Measurements from ENCODE around the gene DMPK.
"Not testable (repeated sequence)": the region's sequence is repeated elsewhere in the genome, so short reads cannot be mapped to it uniquely, and the experiment has no call there.

Gene DMPK

DNA sequence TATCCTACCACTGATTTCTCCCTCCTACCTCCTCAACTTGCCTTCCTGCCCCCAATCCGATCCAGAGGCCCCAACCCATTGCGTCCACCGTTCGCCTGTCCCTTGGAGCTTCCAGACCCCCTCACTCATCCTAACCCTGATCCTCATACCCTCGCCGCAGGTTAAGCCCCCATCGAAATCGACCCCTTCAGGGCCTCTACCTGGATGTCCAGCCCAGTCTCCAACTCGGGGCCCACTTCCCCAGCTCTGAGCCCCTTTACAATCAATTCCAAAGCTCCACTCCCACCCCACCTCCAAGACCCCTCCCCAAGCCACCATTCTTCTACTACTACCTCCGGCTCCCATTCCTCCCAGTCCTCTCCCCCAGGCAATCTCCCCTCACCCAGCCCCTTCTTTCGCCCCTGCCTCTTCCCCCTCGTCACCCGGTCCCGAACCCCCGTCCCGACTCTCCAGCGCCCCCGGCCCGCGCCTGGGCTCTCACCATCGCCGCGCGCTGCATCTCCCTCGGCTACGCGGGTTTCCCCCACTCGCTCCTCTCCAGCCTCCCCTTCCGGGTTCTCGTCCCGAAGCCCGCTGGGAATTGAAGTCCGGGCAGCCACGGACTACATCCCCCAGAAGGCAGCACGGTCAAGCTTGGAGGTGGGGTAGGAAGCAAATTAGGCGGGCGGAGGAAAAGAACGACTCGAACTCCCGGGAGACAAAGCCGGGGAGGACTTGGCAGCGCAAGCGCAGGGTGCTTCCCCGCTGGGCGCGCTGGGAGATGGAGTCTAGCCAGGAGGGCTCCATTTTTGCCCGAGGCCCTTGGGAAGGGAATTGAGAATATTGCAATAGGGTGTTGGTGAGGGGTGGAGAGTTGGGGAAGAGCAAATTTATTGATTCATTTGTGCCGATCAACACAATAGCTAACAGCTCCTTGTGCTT lies 51.7 kb downstream of the DMPK start, which contains the start of gene FBXO46:
TSS of gene FBXO46 (minus strand) at position 529 of the 921 bp plus-strand sequence. CDS start 17,401 bp downstream, outside the sequence.
- peak; percentile 86 to 94 for DNase-seq

DNA sequence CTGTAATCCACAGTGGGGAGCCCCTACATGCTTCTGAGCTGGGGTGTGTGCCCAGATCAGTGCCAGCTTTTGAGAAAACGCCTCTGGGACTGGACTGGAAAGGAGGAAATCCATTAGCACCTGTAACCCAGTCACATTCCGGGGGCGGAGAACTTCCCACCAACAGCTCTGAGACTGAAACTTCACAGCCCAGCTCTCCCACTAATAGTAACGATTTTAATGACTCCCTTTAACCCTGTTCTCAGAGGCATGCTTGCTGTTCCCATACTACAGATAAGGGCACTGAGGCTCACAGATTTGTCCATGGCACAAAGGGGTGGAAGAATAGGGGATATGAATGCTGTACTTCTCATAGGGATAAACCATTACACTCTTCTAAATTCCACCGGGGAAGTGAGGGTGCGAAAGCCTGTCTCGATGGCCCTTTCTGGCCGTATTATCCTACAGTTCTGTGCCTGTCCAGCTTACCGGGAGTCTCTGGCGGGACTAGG lies 52.4 kb downstream of the DMPK start:
- peak in 1 of 2 experiments; percentile 14 for DNase-seq

DNA sequence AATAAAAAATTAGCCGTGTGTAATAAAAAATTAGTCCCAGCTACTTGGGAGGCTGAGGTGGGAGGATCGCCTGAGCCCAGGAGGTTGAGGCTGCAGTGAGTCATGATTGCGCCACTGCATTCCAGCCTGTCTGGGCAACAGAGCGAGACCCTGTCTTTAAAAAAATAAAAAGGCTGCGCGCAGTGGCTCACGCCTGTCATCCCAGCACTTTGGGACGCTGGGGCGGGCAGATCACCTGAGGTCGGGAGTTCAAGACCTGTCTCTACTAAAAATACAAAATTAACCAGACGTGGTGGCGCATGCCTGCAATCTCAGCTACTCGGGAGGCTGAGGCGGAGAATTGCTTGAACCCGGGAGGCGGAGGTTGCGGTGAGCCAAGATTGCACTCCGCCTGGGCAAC lies 53.6 kb downstream of the DMPK start:
- DNase-seq, result not testable (repeated sequence)

- not testable (repeated sequence) for DNase-seq
Observed at GRCh38 chr19:45720065-45720464, 62.2 kb downstream of the DMPK start.

Measured in stimulated activated CD4-positive, alpha-beta T cell treated with anti-CD3 and anti-CD28 coated beads, Interleukin-4, amount 100 ng/mL, for 4 hours (primary cell).